HL-60 (cell line): ENCODE measurements around the gene ALKBH8.

ENCODE experiments used
- GABPA ChIP-seq: IDR thresholded peaks from 2 replicates; pipeline ENCODE4 v1.6.1; 2012; ENCODE audit warnings: low read depth
- POLR2AphosphoS5 ChIP-seq: IDR thresholded peaks from 2 replicates; pipeline ENCODE4 v1.6.1; 2012; ENCODE audit warnings: low read depth
- TF ChIP-seq, protein P1 (sequence below): IDR thresholded peaks from one replicate; pipeline ENCODE4 v1.5.1; 2011; ENCODE audit warnings: low read length, control low read depth, inconsistent platforms; ENCODE audit not compliant: insufficient read depth

DNA sequence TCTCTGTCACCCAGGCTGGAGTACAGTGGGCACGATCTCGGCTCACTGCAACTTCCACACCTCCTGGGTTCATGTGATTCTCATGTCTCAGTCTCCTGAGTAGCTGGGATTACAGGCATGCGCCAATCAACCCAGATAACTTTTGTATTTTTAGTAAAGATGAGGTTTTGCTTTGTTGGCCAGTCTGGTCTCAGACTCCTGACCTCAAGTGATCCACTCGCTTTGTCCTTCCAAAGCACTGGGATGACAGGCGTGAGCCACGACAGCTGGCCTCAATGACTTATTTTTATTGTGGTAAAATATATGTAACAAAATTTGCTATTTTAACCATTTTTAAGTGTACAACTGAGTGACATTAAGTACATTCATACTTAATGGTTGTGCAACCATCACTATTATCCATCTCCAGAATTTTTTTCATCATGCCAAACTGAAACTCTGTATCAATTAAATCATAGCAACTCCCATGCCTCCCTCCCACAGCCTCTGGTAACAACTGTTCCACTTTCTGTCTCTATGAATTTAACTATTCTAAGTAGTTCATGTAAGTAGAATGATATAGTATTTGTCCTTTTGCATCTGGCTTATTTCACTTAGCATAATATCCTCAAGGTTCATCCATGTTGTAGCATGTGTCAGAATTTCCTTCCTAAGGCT lies 57.2 kb downstream of the ALKBH8 start:
- TF ChIP-seq, protein P1, sequence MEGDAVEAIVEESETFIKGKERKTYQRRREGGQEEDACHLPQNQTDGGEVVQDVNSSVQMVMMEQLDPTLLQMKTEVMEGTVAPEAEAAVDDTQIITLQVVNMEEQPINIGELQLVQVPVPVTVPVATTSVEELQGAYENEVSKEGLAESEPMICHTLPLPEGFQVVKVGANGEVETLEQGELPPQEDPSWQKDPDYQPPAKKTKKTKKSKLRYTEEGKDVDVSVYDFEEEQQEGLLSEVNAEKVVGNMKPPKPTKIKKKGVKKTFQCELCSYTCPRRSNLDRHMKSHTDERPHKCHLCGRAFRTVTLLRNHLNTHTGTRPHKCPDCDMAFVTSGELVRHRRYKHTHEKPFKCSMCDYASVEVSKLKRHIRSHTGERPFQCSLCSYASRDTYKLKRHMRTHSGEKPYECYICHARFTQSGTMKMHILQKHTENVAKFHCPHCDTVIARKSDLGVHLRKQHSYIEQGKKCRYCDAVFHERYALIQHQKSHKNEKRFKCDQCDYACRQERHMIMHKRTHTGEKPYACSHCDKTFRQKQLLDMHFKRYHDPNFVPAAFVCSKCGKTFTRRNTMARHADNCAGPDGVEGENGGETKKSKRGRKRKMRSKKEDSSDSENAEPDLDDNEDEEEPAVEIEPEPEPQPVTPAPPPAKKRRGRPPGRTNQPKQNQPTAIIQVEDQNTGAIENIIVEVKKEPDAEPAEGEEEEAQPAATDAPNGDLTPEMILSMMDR = no peak
- TF ChIP-seq POLR2AphosphoS5 (no peak), GABPA (no peak)
